HG02884 (cell line): ENCODE data around the gene FAM151B.

Source experiments
- ATAC-seq: cut with Tn5 transposase; IDR thresholded peaks from one replicate; pipeline ENCODE4 v1.9.1; 2021; ENCODE audit warnings: mild to moderate bottlenecking, moderate library complexity; ENCODE audit not compliant: unreplicated experiment

Gene FAM151B

DNA sequence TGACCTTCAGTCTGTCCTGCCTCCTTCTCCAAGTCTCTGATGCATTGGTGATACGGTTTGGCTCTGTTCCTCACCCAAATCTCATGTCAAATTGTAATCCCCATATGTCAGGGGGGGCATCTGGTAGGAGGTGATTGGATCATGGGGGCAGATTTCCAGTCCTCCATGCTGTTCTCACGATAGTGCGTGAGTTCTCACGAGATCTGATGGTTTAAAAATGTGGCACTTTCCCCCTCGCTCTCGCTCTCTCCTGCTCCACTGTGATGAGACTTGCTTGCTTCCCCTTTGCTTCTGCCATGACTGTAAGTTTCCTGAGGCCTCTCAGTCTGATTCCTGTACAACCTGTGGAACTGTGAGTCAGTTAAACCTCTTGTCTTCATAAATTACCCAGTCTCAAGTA, 96.9 kb downstream of the FAM151B start:
- ATAC-seq: no peak

DNA sequence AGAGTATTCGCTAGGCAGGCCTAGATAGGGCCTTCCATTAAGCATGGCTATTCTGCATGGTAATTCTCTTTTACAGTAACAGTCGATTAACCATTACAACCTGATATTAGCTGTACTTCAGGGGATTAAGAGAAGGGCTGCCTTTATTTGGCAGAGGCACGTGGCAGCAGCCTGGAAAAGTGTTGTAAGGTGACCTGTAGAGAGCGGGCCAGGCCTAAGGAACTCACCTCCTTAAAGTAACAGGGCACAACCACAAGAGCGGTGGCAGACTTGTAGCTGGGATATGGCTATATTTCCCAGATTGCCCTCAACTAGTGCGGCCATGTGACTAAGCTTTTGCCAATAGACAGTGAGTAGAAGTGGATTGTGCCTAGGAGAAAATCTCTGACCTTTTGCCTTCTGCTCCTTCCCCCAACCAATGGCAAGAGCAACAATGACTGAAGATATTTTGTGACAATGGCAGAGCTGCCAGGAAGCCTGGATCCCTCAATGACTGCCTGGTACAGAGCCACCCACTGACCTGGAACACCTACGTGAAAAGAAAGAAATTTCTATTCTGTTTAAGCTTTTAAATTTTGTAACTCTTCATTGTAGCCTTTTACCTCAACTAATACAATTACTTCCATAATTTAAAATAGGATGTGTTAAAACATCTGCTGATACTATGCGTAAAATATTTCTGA, 101.1 kb downstream of the FAM151B start:
- no peak for ATAC-seq

DNA sequence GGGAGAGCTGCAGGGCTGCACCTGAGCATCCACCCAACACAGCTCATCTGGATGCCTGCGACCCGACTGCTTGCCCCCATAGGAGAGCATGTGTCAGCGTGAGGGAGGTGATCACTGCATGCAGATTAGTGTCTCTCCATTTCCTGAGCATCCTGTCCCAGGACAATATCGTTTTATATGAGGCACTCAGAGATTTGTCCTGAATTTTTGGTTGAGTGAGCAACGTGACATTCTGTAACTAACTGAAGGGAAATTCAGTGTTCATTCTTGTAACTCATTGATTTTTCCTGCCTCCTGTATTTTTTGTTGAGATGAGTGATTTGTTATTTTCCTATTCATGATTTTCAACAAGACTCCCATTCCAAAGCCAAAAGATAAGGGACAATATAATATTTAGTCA, 102.9 kb downstream of the FAM151B start:
- no peak for ATAC-seq

DNA sequence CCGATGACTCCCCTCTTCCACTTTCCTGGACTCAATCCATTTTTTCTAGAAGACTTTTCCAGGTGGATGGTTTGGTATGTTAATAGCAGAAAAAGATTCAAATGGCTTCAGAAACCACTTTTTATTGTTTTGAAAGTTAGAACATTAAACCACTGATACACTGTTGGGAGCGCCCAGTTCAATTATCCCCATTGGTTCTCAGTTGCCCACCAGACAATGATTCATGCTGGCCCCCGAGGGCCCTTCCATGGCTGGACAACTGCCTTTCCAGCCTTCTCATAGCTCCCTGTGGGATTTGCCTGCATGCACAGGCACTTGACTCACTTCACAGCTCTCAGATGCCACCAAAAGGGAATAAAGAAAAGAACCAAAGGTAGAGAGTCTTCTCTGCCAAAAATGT, 103.5 kb downstream of the FAM151B start:
- ATAC-seq: no peak

DNA sequence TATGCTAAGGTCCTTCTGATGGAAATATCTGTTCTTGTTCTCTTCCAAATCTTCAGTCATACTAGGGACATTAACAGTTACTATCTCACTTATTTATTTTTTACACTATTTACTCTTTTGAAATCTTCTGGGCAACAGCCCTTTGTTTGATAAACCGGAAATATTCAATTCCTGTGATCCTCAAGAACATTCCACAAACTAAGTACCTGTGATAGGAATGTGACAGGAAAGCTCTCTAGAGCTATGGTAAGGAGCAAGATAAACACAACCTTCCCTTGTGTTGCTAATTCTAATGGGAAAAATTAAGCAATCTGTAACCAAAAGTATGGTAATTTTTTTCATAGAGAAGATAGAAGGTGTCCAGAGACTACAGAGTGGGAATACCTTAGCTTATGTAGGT, 104.2 kb downstream of the FAM151B start:
- ATAC-seq: no peak
